Activated CD8-positive, alpha-beta T cell treated with anti-CD3 and anti-CD28 coated beads for 36 hours (primary cell): ENCODE measurements around the gene ANOS1. TPM values are rescaled to one million over a fixed set of nuclear protein-coding genes. Genes with fewer than 3 reads are reported as not detected.

Experiments used
- ATAC-seq: fragments of 200-7000 bp; cut with Tn5 transposase; one replicate; pipeline ENCODE4 v1.10.0; 2021; ENCODE audit warnings: mild to moderate bottlenecking, moderate library complexity
- CTCF ChIA-PET: fragments of 350-600 bp; sonication (Branson Sonifier 250); formaldehyde crosslinking; loops from one replicate; lab custom pipeline; 2021; ENCODE audit warnings: antibody characterized with exemption; lab: Charles Lee
- POLR2A ChIA-PET: fragments of 350-600 bp; sonication (Branson Sonifier 250); formaldehyde crosslinking; loops from one replicate; lab custom pipeline; 2021; ENCODE audit warnings: antibody characterized with exemption; lab: Charles Lee
- DNase-seq: peaks from one replicate; pipeline ENCODE4 v3.0.0-alpha.2; 2020
- H3K27ac Mint-ChIP-seq: one replicate; pipeline ENCODE4 v1.8.0; 2021; ENCODE audit warnings: mild to moderate bottlenecking, mixed read lengths
- H3K27me3 Mint-ChIP-seq: one replicate; pipeline ENCODE4 v1.8.0; 2021; ENCODE audit warnings: mixed read lengths
- H3K36me3 Mint-ChIP-seq: one replicate; pipeline ENCODE4 v1.8.0; 2021; ENCODE audit warnings: low read depth, mixed read lengths
- H3K4me1 Mint-ChIP-seq: one replicate; pipeline ENCODE4 v1.8.0; 2021; ENCODE audit warnings: low read depth, mixed read lengths
- H3K4me3 Mint-ChIP-seq: one replicate; pipeline ENCODE4 v1.8.0; 2021; ENCODE audit warnings: mild to moderate bottlenecking, moderate library complexity, mixed read lengths
- H3K9me3 Mint-ChIP-seq: one replicate; pipeline ENCODE4 v1.8.0; 2021; ENCODE audit warnings: mixed read lengths
- intact Hi-C: fragments of 100-400 bp; cut with micrococcal nuclease; formaldehyde crosslinking; loops from one replicate; pipeline ENCODE4 v1.10.0; 2022
- total RNA-seq, 2 experiments: library from RNA; stranded (reverse); gene quantifications; one replicate each; pipeline ENCODE4 v1.2.3, GENCODE V29; 2021
- TF ChIP-seq, protein P1 (sequence below): fragments of 200-600 bp; IDR thresholded peaks from one replicate; pipeline ENCODE4 v1.8.0; 2022; ENCODE audit warnings: antibody characterized with exemption, mild to moderate bottlenecking

The ANOS1 gene
- total RNA-seq, 2 experiments from 2014 or later: 0.04 TPM; not detected in 1

DNA sequence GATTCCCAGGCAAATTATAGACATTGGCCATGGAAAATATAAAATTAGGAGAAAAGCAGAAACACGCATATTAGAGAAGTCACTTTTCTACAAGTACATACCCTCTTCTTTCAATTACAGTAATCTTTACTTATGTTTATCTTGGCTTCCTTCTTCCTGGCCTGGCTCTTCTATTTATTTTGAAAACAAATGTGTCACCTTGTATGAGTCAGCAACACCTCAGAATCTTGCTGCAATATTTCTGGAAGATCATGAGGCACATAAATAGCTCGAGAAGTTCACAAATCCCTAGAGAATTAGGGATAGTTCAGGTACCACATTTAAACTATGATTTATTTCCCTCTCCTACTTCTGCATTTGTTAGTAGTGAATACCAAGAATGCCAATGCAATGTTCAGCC is 124.6 kb downstream of the ANOS1 start:
- no peaks in the 10 kb centered on the region for H3K4me1 Mint-ChIP-seq
- DNase-seq (no peak), ATAC-seq (no peak)
- POLR2A ChIA-PET: no interaction called here
- CTCF ChIA-PET: no interaction called here
- TF ChIP-seq, protein P1, sequence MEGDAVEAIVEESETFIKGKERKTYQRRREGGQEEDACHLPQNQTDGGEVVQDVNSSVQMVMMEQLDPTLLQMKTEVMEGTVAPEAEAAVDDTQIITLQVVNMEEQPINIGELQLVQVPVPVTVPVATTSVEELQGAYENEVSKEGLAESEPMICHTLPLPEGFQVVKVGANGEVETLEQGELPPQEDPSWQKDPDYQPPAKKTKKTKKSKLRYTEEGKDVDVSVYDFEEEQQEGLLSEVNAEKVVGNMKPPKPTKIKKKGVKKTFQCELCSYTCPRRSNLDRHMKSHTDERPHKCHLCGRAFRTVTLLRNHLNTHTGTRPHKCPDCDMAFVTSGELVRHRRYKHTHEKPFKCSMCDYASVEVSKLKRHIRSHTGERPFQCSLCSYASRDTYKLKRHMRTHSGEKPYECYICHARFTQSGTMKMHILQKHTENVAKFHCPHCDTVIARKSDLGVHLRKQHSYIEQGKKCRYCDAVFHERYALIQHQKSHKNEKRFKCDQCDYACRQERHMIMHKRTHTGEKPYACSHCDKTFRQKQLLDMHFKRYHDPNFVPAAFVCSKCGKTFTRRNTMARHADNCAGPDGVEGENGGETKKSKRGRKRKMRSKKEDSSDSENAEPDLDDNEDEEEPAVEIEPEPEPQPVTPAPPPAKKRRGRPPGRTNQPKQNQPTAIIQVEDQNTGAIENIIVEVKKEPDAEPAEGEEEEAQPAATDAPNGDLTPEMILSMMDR: no peak
- H3K4me3 Mint-ChIP-seq: no peak overlapping the region
- H3K27me3 Mint-ChIP-seq: no peaks in the 10 kb centered on the region
- H3K27ac Mint-ChIP-seq: no peak overlapping the region
- intact Hi-C loops: no loop called here
- no peaks in the 10 kb centered on the region for H3K36me3 Mint-ChIP-seq
- H3K9me3 Mint-ChIP-seq: peaks cover 2% of the 10 kb centered on the region

DNA sequence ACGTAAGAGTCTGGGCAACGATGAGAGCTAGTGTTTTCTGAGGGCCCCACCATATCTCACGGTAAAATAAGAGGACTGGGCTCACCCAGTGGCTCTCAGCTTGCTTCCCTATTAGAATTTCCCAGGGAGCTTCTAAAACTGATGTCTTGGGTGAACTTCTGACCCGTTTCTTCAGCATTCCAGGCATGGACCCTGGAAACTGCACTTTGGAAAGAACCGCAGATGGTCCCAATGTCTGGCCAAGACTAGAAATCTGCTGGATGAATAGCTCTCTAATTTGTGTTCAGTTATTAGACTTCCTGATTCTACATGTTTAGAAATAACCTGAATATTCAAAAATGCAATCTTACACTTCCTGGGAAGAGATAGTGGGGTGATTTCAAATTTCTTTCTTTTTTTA is 127.8 kb downstream of the ANOS1 start:
- ChIA-PET POLR2A (interaction anchor here (0.6 kb wide), 1 partner anchor 151 kb away, joined by 4 read pairs; no protein-coding TSS in a partner anchor), CTCF (interaction anchor here (1.3 kb wide), 1 partner anchor 18 kb away, joined by 3 read pairs; no protein-coding TSS in a partner anchor)
- Mint-ChIP-seq H3K36me3 (no peaks in the 10 kb centered on the region), H3K9me3 (no peaks in the 10 kb centered on the region), H3K4me1 (no peaks in the 10 kb centered on the region), H3K4me3 (no peak overlapping the region), H3K27me3 (no peaks in the 10 kb centered on the region), H3K27ac (no peak overlapping the region)
- TF ChIP-seq, protein P1: no peak
- DNase-seq: no peak
- intact Hi-C loops: no loop called here
- no peak for ATAC-seq

DNA sequence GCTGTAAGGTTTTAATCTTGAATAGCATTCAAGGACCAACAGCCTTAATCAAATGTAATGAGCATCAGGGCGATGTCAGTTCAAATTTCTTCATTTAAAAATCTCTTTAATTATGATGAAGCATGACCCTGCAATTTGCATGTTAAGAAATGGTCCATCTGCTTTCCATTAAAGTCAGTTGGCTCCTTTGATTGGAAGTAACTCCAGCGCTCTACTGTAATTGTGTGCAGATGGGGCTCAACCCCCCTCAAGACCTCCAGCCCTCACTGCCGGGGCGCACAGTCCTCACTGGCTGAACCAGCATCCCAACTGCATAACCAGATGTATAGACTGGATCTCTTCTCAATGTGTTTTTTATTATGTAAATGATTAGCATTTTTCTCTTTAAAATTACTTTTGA is 140.4 kb downstream of the ANOS1 start:
- no peak for DNase-seq
- TF ChIP-seq, protein P1: no peak
- no peaks in the 10 kb centered on the region for H3K27me3 Mint-ChIP-seq
- intact Hi-C loops: no loop called here
- ChIA-PET POLR2A (no interaction called here), CTCF (no interaction called here)
- H3K4me3 Mint-ChIP-seq: no peak overlapping the region
- H3K4me1 Mint-ChIP-seq: no peaks in the 10 kb centered on the region
- no peaks in the 10 kb centered on the region for H3K9me3 Mint-ChIP-seq
- H3K36me3 Mint-ChIP-seq: no peaks in the 10 kb centered on the region
- no peak for ATAC-seq
- no peak overlapping the region for H3K27ac Mint-ChIP-seq

DNA sequence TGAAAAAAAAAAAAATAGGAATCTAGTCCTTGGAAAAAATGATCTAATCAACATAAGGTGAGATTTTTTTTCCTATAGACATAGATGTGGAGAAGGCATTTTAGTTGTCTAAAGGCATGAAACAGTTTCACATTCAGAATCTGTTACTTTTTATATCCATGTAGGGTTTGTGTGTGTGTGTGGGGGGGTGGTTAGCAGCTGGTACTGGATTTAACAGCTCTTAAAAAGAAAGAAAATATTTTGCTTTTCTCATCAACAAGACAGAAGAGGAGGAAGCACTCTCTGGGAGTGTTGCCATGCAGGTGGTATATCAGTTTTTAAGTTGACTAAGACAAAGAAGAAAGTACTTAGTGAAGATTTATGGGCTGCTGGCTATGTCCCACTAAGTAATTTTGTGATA is 145.0 kb downstream of the ANOS1 start:
- ChIA-PET CTCF (no interaction called here), POLR2A (no interaction called here)
- no peaks in the 10 kb centered on the region for H3K9me3 Mint-ChIP-seq
- H3K36me3 Mint-ChIP-seq: no peaks in the 10 kb centered on the region
- DNase-seq (no peak), ATAC-seq (no peak)
- no peaks in the 10 kb centered on the region for H3K4me1 Mint-ChIP-seq
- intact Hi-C loops: no loop called here
- H3K27ac Mint-ChIP-seq: no peak overlapping the region
- no peak overlapping the region for H3K4me3 Mint-ChIP-seq
- TF ChIP-seq, protein P1: no peak
- H3K27me3 Mint-ChIP-seq: no peaks in the 10 kb centered on the region

DNA sequence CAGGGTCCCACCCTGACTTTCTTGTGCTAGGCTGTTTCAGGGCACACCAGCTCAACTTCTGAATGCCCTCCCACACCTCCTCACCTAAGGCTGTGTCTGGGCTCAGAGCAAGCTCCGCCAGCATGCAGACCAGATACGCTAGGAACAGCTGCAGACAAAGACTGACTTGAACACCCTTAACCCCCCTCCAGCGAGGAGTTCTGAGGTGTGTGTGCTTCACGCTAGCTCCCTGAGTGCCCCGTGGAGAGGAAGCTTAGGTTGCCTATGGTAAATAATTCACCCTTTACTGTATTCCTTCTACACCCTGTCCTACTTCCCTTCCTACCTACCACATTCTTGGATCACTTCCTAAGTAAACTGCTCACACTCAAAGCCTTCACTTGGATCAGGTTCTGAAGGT is 152.3 kb downstream of the ANOS1 start:
- TF ChIP-seq, protein P1: no peak
- Mint-ChIP-seq H3K27me3 (no peaks in the 10 kb centered on the region), H3K4me1 (no peaks in the 10 kb centered on the region), H3K27ac (no peak overlapping the region), H3K4me3 (no peak overlapping the region), H3K9me3 (no peaks in the 10 kb centered on the region), H3K36me3 (no peaks in the 10 kb centered on the region)
- intact Hi-C loops: no loop called here
- ChIA-PET POLR2A (no interaction called here), CTCF (no interaction called here)
- DNase-seq (no peak), ATAC-seq (no peak)
